Stimulated activated CD4-positive, alpha-beta T cell treated with anti-CD3 and anti-CD28 coated beads, Interleukin-1b, Interleukin-23, amount 100 ng/mL, for 1 hour (primary cell): ENCODE data around the gene NUP214.
"Not testable (repeated sequence)": the region's sequence is repeated elsewhere in the genome, so short reads cannot be mapped to it uniquely, and the experiment has no call there.

Experiments used
- DNase-seq, 2 donors: peaks; one replicate each; pipeline ENCODE4 v3.0.0-alpha.2; 2020; ENCODE audit warnings: low read depth in 2 of 2

The NUP214 gene

DNA sequence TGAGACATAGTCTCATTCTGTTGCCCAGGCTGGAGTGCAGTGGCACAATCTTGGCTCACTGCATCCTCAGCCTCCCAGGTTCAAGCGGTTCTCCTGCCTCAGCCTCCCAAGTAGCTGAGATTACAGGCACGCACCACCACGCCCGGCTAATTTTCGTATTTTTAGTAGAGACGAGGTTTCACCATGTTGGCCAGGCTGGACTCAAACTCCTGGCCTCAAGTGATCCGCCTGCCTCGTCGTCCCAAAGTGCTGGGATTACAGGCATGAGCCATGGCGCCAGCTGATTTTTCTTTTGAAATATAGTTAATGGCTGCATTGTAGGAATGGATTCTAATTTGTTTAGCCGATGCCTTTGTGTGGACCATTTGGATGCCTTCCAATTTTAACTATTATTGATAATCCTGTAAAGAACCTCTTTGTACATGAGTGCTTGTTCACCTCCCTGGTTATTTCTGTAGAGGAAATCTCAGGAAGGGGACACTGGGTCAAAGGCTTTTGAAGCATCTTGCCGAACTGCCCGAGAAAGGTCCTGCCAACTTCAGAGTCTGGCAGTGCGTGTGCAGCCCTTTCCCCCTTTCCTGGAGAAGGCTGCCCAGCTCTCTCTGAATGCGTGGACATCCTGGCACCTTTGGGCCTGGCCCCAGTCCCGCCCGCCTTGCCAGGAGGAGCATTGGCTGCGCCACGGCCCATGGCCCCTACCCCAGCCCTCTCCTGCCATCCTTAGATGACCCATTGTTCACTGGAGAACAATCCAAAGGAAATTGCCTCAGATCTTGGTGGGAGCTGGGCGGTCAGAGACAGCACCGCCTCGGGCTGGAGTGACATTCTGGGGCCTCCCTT is 8.9 kb upstream of the NUP214 start:
- no peak for DNase-seq

DNA sequence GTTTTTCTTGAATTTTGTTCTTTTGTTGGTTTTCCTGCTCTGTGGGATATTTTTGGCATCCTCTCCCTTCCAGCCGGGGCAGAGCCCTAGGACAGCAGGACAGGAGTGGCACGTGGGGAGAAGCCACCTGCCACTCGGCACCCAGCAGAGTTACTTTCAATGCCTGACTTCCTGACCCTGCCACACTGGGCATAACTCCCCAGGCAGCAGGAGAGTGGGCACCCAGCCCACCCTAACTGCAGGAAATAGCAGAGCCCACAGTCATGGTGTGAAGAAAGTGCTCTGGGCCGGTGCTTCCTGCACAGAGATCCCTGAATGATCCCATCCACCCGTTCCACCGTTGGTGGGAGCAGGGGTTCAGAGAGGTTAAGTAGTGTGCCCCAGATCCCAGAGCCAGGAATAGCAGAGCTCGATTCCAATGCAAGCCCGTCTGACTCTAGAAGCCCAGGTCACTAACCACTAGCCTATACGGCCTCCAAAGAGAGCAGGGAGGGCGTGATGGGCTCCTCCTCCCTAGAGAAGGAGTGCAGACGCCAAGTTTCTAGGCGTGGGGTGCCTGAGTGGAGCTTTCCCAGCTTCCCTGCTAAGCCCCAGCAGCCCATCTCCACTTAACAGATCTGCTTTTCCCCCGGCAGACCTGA is 8.1 kb upstream of the NUP214 start:
- no peak for DNase-seq

DNA sequence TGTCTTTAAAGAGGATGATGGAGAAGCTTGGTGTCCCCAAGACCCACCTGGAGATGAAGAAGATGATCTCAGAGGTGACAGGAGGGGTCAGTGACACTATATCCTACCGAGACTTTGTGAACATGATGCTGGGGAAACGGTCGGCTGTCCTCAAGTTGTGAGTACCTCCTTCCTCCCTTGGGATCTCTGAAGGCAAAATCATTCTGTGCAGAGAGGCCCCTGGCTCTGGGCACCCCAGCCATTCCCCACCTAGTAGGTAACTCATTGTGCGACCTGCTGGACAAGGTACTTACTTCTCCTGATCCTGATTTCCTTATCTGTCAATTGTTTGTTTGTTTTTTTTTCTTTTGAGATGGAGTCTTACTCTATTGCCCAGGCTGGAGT is 7.6 kb upstream of the NUP214 start:
- no peak for DNase-seq

DNA sequence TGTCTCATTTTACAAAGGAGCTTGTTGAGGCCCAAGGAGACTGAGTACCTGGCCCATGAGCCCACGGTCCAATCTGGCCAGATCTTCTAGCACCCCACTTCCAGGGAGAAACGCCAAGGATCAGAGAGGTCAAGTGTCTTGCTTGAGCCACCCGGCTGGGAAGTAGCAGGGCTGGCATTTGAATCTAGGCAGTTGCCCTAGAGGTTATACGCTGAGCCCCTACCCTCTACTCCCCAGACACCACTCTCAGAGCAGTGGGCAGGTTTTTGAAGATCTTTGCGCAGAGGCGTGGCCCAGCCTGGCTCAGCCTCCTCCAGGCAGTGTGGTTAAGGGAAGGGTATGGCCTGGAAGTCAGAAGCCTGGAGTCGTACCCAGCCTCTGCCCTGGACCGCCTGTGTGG is 5.8 kb upstream of the NUP214 start:
- no peak for DNase-seq

DNA sequence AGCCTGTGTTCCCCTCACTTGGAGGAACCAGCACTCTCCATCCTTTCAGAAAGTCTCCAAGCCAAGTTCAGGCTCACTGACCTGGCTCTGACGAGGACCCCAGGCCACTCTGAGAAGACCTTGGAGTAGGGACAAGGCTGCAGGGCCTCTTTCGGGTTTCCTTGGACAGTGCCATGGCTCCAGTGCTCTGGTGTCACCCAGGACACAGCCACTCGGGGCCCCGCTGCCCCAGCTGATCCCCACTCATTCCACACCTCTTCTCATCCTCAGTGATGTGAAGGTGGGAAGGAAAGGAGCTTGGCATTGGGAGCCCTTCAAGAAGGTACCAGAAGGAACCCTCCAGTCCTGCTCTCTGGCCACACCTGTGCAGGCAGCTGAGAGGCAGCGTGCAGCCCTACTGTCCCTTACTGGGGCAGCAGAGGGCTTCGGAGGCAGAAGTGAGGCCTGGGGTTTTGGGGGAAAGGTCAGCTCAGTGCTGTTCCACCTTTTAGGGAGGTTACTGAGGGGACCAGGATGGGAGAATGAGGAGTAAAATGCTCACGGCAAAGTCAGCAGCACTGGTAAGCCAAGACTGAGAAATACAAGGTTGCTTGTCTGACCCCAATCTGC is 4.7 kb upstream of the NUP214 start:
- DNase-seq = no peak

DNA sequence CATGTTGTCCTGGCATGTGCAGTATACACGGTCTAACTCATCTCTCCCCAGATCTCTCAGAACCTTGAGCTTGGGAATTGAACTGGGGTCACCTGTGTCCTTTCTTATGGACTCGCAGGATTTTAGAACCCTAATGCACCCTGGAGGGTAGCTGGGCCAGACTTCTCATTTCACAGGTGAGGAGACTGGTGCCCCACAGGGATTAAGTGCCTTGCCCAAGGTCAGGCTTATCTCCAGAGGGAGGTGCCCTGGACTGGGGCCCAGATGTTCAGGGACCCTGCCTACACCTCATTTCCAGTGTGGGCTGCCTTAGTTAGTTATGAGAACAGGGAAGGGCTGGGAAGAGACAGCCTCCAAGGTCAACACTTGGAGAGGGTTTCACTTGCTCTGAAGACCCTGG is 4.0 kb upstream of the NUP214 start:
- no peak for DNase-seq

DNA sequence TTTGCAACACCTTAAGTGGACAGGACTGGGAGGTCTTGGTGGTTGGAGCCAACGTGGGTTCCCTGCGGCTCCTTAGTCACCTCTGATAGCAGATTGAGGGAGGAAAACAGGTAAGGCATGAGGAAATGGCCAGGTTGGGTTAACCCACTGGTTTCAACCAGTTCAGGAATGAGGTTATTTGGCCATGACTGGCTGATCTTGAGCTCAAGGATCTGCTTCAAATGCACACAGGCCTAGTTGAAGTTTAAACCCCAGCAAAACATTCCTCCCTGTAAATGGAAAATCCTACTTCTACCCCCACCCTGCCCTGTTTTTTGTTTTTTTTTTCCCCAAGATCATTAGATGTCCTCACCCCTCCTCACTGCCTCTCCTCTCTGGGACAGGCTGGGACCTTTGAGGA is 3.2 kb upstream of the NUP214 start:
- DNase-seq = no peak

DNA sequence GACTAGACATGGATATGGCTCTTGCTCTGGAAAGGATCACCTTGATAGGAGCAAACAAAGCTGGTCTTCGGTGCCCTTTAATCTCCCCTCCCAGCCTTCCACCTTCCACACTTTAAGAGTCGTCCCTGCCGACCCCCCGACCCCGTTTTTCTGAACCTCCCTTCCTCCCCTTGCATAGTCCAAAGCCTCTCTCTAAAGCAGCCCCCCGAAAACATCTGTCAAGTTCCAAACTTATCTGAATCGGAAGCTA is 423 bp upstream of the NUP214 start:
- DNase-seq = no peak

DNA sequence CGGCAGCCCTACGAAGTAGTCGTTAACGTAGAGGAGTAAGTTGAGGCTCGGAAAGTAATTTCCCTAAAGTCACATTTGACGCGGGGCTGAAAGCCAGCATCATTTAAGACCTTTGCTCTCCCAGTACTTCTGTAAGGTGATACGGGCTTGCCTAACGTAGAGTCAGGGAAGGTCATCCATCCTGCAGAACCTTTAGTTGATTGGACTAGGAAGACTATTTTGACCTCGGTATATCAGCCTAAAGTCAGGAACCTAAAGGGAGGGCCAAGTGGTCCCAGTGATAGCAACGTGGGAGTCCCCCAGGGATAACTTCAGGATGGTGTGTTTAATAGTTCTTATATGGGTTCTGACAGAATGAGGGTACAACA is 657 bp downstream of the NUP214 start:
- no peak for DNase-seq

DNA sequence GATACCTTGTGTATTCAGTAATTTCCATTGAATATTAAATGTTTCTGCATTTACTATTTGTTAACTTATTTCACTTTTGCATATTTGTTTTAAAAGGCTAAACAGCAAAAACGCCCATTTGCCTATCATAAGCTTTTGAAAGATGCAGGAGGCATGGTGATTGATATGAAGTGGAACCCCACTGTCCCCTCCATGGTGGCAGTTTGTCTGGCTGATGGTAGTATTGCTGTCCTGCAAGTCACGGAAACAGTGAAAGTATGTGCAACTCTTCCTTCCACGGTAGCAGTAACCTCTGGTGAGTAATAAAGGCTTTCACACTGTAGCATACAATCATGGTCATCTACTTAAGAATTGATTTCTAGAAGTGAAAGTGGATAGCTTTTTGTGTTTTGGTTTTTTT is 3.8 kb downstream of the NUP214 start:
- no peak for DNase-seq

DNA sequence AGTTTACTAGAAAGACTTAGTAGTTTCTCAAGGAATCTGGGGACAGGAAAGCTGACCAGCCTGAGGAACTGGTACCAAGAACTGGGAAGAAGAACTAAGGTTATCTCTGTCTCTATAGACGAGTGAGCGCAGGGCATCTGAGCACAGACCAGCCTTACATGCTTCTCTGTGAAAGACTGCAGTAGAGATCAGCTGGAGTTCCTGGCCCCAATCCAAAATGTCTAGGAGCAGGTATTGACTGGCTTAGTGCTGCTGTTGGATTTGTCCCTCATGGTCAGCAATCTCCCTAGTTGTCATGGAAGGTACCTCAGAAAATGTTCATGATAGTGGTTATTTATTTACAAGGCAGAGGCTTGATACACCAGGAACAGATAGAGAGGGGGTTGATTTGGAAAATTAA is 13.3 kb downstream of the NUP214 start:
- no peak for DNase-seq

DNA sequence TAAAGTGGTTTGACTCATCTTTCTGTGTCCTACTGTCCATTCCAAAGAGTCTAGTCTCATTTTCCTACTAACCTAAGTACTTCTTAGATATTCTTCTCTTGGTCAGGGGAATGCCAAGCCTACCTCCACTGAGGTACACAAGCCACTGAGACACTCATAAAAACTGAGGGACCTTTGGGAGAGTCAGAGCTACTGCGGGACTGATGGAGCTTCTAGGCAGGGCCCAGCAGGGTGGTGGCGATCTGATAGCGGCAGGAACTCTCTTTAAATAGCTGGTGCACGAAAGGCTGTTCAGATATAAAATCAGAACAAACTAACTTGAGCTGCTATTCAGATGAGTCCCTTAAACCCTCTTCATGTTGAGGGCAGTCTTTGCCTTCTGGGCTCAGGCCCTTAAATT is 14.7 kb downstream of the NUP214 start:
- DNase-seq = no peak

DNA sequence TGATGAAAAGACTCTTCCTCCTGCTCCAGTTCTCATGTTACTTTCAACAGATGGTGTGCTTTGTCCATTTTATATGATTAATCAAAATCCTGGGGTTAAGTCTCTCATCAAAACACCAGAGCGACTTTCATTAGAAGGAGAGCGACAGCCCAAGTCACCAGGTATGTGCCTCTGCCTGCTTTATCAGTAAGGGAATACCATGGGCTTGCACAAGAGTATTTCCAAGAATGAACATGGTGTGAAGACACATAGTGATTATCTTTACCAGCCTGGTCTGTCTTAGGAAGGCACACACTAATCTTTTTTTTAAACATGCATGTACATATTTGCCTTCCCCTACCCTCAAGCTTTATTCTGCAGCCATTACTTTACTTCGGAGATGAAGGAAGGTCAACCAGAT is 15.2 kb downstream of the NUP214 start:
- DNase-seq = no peak

DNA sequence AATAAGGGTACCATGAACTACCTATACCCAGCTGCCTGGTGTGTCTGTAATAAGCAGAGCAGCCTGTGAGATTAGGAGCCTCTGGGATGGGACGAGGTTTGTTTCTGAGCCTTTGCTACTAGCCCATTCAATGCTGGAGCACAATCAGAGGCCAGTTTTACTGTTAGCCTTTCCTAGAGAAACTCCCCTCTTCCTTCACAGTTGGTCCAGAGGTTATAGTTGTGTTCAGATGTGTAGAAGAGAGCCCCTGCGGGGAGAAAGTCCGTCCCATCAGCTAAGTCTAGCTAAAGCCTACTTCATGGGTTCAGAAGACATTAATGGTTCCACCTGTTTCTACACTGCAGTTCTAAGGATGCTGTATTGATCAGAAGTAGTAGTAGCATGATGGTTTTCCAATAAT is 16.8 kb downstream of the NUP214 start:
- DNase-seq = no peak

DNA sequence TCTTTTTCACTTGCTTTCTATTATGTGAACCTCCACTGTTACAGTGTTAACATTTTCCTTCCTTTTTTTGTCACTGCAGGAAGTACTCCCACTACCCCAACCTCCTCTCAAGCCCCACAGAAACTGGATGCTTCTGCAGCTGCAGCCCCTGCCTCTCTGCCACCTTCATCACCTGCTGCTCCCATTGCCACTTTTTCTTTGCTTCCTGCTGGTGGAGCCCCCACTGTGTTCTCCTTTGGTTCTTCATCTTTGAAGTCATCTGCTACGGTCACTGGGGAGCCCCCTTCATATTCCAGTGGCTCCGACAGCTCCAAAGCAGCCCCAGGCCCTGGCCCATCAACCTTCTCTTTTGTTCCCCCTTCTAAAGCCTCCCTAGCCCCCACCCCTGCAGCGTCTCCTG is 18.8 kb downstream of the NUP214 start:
- DNase-seq = no peak

DNA sequence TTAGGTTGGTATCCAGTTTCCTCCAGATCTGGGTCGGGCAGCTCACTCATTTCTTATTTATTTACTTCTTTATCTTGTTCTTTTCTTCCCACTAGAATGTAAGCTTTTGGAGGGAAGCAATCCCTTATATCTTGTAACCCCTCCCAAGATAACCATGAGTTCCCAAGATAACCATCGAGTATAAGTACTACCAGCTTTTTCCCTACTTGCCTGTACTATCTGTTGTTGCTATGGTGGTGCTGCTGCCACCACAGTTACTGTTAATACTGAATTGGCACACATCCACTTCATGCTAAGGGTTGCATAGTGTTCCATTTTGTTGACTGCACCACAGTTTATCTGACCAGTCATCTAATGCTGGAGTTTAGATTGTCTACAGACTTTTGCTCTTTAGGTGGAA is 19.9 kb downstream of the NUP214 start:
- DNase-seq = no peak

DNA sequence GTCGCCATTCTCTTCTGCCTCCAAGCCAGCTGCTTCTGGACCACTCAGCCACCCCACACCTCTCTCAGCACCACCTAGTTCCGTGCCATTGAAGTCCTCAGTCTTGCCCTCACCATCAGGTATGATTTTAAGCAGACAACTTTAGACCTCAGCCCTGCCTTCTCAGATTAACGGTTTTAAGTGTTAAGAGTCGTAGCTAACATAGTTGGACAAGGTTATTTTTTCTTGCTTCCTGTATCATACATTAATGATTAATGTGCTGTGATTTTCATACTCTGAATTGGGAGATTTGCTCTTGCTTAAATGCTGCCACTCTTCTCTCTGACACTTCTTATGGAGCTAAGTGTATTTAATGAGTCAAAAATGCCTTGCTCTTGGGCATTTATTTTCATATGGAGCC is 20.8 kb downstream of the NUP214 start:
- DNase-seq = no peak

DNA sequence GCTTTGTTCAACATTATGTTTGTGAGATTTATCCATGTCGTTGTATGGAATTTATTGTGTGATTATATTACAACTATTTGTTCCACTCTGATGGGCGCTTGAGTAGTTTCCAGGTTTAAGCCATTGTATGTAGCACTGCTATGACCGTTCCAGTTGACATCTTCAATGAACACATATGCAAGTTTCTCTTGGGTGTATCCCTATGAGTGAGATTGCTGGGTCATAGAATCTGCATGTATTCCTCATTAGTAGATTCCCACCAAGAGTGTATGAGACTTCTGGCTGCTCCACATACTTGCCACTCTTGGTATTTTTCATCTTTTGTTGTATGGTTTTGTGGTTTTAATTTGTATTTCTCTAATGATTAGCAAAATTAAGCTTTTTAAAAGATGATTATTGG is 22.9 kb downstream of the NUP214 start:
- no peak for DNase-seq

DNA sequence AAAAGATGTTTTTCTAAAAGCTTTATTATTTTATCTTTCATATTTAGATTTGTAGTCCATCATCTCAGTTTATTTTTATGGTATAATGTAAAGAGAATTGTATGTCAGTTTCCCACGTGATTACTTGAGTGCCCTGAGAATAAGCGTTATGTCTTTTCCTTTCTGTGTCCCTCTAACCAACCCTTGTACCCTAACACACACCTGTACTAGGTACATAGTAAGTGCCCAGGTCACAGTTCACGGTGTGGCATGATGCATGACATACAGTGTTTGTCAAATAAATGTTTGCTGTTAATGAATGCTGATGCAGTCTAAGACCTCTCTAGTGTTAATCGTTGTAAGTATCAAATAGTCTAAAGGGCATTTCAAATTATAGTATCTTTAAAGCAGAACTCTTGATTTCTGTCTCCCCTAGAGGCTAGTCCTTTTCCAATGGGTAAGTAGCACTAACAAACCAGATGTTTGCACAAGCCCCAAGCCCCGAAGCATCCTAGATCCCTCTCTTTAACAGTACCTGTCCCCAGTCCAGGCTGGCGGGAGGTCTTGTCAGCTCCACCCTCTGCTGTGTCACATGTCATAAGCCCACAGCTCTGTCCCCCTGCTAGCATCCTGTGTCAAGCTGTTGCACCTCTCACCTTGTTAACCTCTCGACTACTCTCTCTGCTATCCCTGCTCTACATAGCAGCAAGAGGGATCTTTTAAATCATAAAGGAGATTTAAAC is 23.7 kb downstream of the NUP214 start:
- DNase-seq = no peak

DNA sequence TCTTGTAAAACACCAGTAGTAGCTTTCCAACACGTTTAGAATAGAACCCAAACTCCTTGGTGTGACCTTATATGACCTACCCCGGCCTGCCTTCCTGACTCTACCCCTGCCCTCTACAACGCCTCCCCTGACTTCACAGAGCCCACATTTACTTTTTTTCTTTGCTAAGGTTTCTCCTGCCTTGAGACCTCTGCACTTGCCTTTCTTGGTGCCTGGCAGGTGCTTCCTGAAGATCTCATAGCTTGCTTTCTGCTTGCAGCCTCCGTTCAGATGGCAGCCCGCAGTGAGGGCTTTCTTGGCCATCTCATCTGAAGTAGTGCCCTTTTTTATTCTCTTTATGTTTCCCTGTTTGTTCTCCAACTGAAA is 24.3 kb downstream of the NUP214 start:
- no peak for DNase-seq

DNA sequence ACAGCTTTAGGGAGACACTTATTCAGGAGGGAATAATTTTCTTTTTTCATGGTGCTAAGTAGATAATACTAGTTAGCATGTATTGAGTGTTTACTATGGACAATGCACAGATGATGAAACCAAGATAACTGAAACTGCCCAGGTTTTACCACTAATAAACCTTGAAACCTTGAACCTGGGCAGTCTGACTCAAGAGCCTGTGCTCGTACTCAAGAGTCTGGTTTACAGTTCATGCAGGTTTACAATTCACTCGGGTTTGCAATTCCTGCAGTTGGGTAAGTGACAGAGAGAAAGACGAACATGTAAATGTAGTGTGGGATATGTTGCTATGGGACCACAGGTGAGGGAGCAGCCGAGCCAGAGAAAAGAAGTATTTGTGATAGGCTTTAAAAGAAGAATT is 28.2 kb downstream of the NUP214 start:
- no peak for DNase-seq

DNA sequence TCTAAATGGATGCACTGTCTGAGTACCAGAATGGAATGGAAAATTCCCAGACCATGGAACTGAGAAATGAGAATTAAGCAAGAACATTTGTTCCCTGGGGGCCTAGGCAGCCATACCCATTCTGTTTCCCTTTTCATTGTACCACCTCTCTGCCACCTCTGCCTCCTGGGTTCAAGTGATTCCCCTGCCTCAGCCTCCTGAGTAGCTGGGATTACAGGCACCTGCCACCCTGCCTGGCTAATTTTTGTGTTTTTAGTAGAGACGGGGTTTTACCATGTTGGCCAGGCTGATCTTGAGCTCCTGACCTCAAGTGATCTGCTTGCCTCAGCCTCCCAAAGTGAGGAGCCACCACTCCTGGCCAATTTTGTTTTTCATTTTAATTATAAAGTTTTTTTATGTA is 33.3 kb downstream of the NUP214 start:
- not testable (repeated sequence) for DNase-seq
